Astrocyte of the spinal cord (primary cell): ENCODE results near the gene DFFB.

Experiments
- DNase-seq: peaks from one replicate; pipeline ENCODE4 v3.0.0; 2011; ENCODE audit warnings: low read depth, low spot score
- H3K4me3 ChIP-seq: 2 replicates; pipeline ENCODE4 v1.5.1; 2011; ENCODE audit warnings: low read depth, mild to moderate bottlenecking, low read length, moderate library complexity
- CTCF ChIP-seq: IDR thresholded peaks from 2 replicates; pipeline ENCODE4 v1.5.1; 2012; ENCODE audit warnings: low read depth, mild to moderate bottlenecking, low read length, inconsistent platforms
- in situ Hi-C: cut with HindIII; loops from 2 replicates; pipeline ENCODE4 v1.10.0; 2017; ENCODE audit warnings: low sequenced_read_pairs

The DFFB gene

GRCh38 chr1:3852711-3853485 is 4.4 kb upstream of the DFFB start:
- TF ChIP-seq CTCF, result no peak
- no peak for DNase-seq
- no peak overlapping the region for H3K4me3 ChIP-seq
- in situ Hi-C loops, result no loop called here

GRCh38 chr1:3857791-3858129 is 484 bp downstream of the DFFB start:
- in situ Hi-C loops, result no loop called here
- TF ChIP-seq CTCF, result no peak
- peak overlapping the region; percentile 86 for H3K4me3 ChIP-seq
- DNase-seq, result no peak

- peak; percentile 38 for TF ChIP-seq CTCF
- DNase-seq, result peak; percentile 26
- H3K4me3 ChIP-seq, result peak overlapping the region; percentile 86
- in situ Hi-C loops, result no loop called here
These were observed 1.1 kb downstream of the DFFB start for GRCh38 chr1:3858231-3858981.

- in situ Hi-C loops, result no loop called here
- DNase-seq, result no peak
- no peak overlapping the region for H3K4me3 ChIP-seq
- TF ChIP-seq CTCF, result no peak
These were observed 6.1 kb downstream of the DFFB start for GRCh38 chr1:3863231-3863935.

- in situ Hi-C loops, result no loop called here
- DNase-seq, result no peak
- TF ChIP-seq CTCF, result no peak
- H3K4me3 ChIP-seq, result no peak overlapping the region
These were observed 7.6 kb downstream of the DFFB start for GRCh38 chr1:3864884-3865283.

- no peak for DNase-seq
- in situ Hi-C loops, result no loop called here
- TF ChIP-seq CTCF, result no peak
- H3K4me3 ChIP-seq, result no peak overlapping the region
These were observed 8.4 kb downstream of the DFFB start for GRCh38 chr1:3865606-3866160.
